Natural killer cell (primary cell): ENCODE measurements around the gene CPEB4. TPM values are rescaled to one million over a fixed set of nuclear protein-coding genes. Genes with fewer than 3 reads are reported as not detected.

Experiments
- ATAC-seq, 3 donors: fragments of 150-1000 bp in 2 of 3; fragments of 200-7000 bp in 1 of 3; cut with Tn5 transposase; 1 replicate in 1 of 3; 2 replicates in 2 of 3; pipeline ENCODE4 v1.10.0; 2021; ENCODE audit warnings: mild to moderate bottlenecking in 2 of 3, moderate library complexity in 2 of 3
- DNase-seq, 2 donors: peaks; one replicate each; pipeline versions ENCODE4 v3.0.0 to v3.0.0-alpha.2; 2013 to 2021; ENCODE audit warnings: mixed read lengths in 1 of 2
- H3K27ac ChIP-seq: one replicate; pipeline ENCODE4 v1.5.1; 2013; ENCODE audit warnings: mild to moderate bottlenecking, low read length
- H3K27me3 ChIP-seq: one replicate; pipeline ENCODE4 v1.6.1; 2013; ENCODE audit warnings: low read length; ENCODE audit not compliant: control insufficient read depth, insufficient read depth
- H3K36me3 ChIP-seq: one replicate; pipeline ENCODE4 v1.6.1; 2013; ENCODE audit warnings: low read length; ENCODE audit not compliant: control insufficient read depth, insufficient read depth
- H3K4me1 ChIP-seq: one replicate; pipeline ENCODE4 v1.6.1; 2013; ENCODE audit warnings: low read length; ENCODE audit not compliant: control insufficient read depth, insufficient read depth
- H3K4me3 ChIP-seq: one replicate; pipeline ENCODE4 v1.5.1; 2013; ENCODE audit warnings: low read length
- H3K9me3 ChIP-seq: one replicate; pipeline ENCODE4 v1.6.1; 2013; ENCODE audit warnings: low read length; ENCODE audit not compliant: control insufficient read depth, insufficient read depth
- H3K27ac Mint-ChIP-seq, 2 donors: one replicate each; pipeline ENCODE4 v1.8.0; 2022; ENCODE audit warnings: mild to moderate bottlenecking in 2 of 2, mixed read lengths in 2 of 2, moderate library complexity in 1 of 2
- H3K27me3 Mint-ChIP-seq, 2 donors: one replicate each; pipeline ENCODE4 v1.8.0; 2022; ENCODE audit warnings: low read depth in 2 of 2, mixed read lengths in 2 of 2
- H3K36me3 Mint-ChIP-seq: one replicate; pipeline ENCODE4 v1.8.0; 2022; ENCODE audit warnings: mixed read lengths
- H3K4me1 Mint-ChIP-seq, 2 donors: one replicate each; pipeline ENCODE4 v1.8.0; 2022; ENCODE audit warnings: mixed read lengths in 2 of 2
- H3K4me3 Mint-ChIP-seq: one replicate; pipeline ENCODE4 v1.8.0; 2022; ENCODE audit warnings: mild to moderate bottlenecking, moderate library complexity, mixed read lengths
- H3K9me3 Mint-ChIP-seq, 2 donors: one replicate each; pipeline ENCODE4 v1.8.0; 2022; ENCODE audit warnings: mixed read lengths in 2 of 2
- WGBS: methylation state at CpG from one replicate; pipeline ENCODE4 v1.1.7; 2013; ENCODE audit warnings: missing lambda C conversion rate; ENCODE audit not compliant: insufficient coverage; 5-methylcytosine and 5-hydroxymethylcytosine counted together
- intact Hi-C: fragments of 100-400 bp; cut with micrococcal nuclease; formaldehyde crosslinking; loops from one replicate; pipeline ENCODE4 v1.14.2; 2022
- total RNA-seq, 4 donors: library from RNA; stranded (reverse); fragments of 120-200 nt in 1 of 4; gene quantifications; one replicate each; pipeline versions ENCODE4 v1.2.3 to v1.2.4, GENCODE V29; 2013 to 2022
- TF ChIP-seq, protein P1 (sequence below): fragments of 200-600 bp; IDR thresholded peaks from one replicate; pipeline ENCODE4 v1.8.0; 2022; ENCODE audit warnings: antibody characterized with exemption

CPEB4 gene
- total RNA-seq, 3 donors from 2014 or later (not counting 1 experiment from before 2014, with no cell fraction given), result 44.4 to 60.4 (median 55.1) TPM

DNA sequence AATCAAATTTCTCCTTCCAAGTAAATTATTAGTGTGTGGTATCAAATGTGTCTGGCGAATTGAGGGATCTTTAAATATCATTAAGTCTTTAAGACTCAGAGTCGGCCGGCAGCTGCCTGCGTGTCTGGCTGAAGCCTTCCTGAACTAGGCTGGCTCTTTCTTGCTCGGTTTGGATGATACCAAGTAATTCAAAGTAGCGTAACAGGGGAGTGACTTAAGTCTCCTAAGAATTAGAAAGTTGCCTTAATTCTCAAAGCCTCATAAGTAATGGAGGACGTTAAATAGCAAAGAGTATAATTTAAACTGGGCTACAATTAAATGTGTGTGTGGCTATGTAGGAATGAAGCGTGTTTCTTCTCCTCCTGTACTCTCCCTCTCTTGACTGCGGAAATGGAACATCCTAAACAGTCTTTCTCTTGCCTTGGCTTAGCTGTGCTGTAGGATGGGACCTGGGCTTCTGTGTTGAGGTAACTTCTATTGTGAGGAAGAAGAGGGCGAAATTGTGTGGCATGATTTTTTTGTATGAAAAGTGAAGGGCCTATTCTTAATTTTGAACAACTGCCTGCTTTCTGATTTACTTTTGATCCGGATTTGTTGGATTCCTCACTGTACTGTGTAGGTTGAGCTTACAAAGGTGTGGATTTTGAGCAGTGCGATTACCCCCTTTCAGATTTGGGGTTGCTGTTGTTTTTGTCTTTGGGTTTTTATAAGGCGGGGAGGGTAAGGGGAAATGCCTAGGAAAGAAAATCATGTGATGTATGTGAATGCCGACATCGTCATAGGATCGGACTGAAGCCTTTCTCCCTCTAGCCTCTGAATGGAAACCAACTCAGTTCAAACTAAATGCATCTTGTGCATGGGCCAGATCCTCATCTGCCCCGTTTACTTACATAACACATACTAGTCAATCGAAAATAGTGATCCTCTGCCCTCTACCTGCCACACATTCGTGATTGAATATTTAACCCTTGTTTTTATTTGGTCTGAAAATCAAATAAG is 29.9 kb downstream of the CPEB4 start:
- Histone ChIP-seq H3K36me3 (peaks cover 5% of the 10 kb centered on the region), H3K4me1 (peaks cover 4% of the 10 kb centered on the region), H3K4me3 (peak overlapping the region; percentile 36), H3K27ac (peak overlapping the region; percentile 79), H3K27me3 (no peaks in the 10 kb centered on the region), H3K9me3 (no peaks in the 10 kb centered on the region)
- TF ChIP-seq, protein P1, sequence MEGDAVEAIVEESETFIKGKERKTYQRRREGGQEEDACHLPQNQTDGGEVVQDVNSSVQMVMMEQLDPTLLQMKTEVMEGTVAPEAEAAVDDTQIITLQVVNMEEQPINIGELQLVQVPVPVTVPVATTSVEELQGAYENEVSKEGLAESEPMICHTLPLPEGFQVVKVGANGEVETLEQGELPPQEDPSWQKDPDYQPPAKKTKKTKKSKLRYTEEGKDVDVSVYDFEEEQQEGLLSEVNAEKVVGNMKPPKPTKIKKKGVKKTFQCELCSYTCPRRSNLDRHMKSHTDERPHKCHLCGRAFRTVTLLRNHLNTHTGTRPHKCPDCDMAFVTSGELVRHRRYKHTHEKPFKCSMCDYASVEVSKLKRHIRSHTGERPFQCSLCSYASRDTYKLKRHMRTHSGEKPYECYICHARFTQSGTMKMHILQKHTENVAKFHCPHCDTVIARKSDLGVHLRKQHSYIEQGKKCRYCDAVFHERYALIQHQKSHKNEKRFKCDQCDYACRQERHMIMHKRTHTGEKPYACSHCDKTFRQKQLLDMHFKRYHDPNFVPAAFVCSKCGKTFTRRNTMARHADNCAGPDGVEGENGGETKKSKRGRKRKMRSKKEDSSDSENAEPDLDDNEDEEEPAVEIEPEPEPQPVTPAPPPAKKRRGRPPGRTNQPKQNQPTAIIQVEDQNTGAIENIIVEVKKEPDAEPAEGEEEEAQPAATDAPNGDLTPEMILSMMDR, result no peak
- H3K36me3 Mint-ChIP-seq, result no peaks in the 10 kb centered on the region
- no peaks in the 10 kb centered on the region for H3K4me1 Mint-ChIP-seq
- WGBS, result 0% methylated on average over 18 of the region's 19 CpGs
- no peaks in the 10 kb centered on the region for H3K9me3 Mint-ChIP-seq
- no peaks in the 10 kb centered on the region for H3K27me3 Mint-ChIP-seq
- no peak overlapping the region for H3K27ac Mint-ChIP-seq
- DNase-seq, result peak; percentile 32 to 86
- intact Hi-C loops, result loop anchor here (1.0 kb wide), 2 partner anchors 30 to 302 kb away; partner anchors contain the start of genes BOD1 and CPEB4
- no peak overlapping the region for H3K4me3 Mint-ChIP-seq
- peak; percentile 87 to 93 (median 90) for ATAC-seq

DNA sequence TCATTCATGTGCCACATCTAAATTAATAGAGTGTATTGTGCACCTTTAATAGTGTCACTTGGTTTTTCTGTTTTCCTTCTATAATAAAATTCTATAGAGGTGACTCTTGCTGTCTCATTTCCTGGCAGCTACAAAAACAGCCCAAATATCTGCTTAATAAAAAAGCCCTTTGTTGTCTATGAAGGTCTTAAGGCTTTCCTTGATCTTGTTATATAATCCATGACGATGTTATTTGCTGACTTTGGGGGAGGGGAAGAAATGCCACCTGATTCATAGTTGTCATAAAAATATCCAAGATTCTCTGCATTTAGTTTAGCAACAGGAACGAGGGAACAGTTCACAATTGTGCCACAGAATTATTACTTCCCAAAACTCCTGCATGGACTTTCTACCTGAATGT is 31.3 kb downstream of the CPEB4 start:
- peaks cover 5% of the 10 kb centered on the region for H3K36me3 ChIP-seq
- peak in 1 of 2 donors; percentile 10 for DNase-seq

DNA sequence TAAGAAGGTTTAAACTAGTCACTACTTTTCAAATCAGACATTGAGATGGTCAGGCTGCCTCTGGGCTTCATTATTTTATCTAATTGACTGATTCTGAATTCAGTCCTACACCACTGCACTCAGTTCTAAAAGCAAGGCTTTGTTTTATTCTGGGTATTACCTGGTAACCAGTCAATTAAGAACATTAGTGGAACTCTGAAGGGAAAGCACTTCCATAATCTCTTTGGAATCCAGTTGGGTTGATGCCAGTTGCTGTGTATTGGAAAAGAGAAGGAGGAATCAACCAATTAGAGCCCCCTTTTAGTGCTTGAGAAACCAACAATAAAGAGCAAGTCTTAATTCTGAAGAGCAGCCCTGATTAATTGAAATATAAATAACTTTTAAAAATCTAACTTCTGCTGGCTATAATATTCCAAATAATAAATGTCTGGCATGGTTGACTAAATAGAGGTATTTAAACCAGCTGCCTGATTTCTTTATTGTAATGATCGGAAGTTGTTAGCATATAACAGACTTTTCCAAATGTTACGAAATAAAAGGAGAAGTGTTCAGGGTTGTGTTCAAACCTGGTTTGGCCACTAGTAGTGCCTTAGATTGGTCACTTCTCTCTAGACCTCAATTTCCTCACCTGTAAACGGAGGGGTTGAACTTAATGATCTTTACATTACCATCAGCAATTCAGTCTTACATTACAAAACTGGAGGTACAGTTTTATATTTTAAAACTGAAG is 32.0 kb downstream of the CPEB4 start:
- TF ChIP-seq, protein P1, result no peak
- no peaks in the 10 kb centered on the region for H3K27me3 ChIP-seq
- Mint-ChIP-seq H3K4me1 (peaks cover 6 to 14% of the 10 kb centered on the region in 2 donors), H3K27ac (no peak overlapping the region), H3K36me3 (no peaks in the 10 kb centered on the region), H3K27me3 (no peaks in the 10 kb centered on the region), H3K9me3 (no peaks in the 10 kb centered on the region), H3K4me3 (no peak overlapping the region)
- H3K4me3 ChIP-seq, result no peak overlapping the region
- no peaks in the 10 kb centered on the region for H3K9me3 ChIP-seq
- no peak for ATAC-seq
- no peak overlapping the region for H3K27ac ChIP-seq
- no peak for DNase-seq
- 100% methylated on average over 2 of the region's 3 CpGs for WGBS
- intact Hi-C loops, result no loop called here
- peaks cover 5% of the 10 kb centered on the region for H3K36me3 ChIP-seq
- H3K4me1 ChIP-seq, result peaks cover 4% of the 10 kb centered on the region

More for the DNA sequence above, 31.3 kb downstream of the CPEB4 start:
- WGBS, result 33% methylated on average over 1 of the region's 2 CpGs
- peaks cover 0 to 6% of the 10 kb centered on the region in 2 donors for H3K4me1 Mint-ChIP-seq
- no peak for ATAC-seq
- Histone ChIP-seq H3K9me3 (no peaks in the 10 kb centered on the region), H3K4me3 (no peak overlapping the region), H3K27me3 (no peaks in the 10 kb centered on the region), H3K27ac (no peak overlapping the region), H3K4me1 (peaks cover 4% of the 10 kb centered on the region)
- no peaks in the 10 kb centered on the region for H3K27me3 Mint-ChIP-seq
- H3K27ac Mint-ChIP-seq, result no peak overlapping the region
- TF ChIP-seq, protein P1, result no peak
- no peaks in the 10 kb centered on the region for H3K36me3 Mint-ChIP-seq
- no peaks in the 10 kb centered on the region for H3K9me3 Mint-ChIP-seq
- intact Hi-C loops, result no loop called here
- no peak overlapping the region for H3K4me3 Mint-ChIP-seq
